Measurements from ENCODE around the gene FRAS1.
"Not testable (repeated sequence)": the region's sequence is repeated elsewhere in the genome, so short reads cannot be mapped to it uniquely, and the experiment has no call there.

DNA sequence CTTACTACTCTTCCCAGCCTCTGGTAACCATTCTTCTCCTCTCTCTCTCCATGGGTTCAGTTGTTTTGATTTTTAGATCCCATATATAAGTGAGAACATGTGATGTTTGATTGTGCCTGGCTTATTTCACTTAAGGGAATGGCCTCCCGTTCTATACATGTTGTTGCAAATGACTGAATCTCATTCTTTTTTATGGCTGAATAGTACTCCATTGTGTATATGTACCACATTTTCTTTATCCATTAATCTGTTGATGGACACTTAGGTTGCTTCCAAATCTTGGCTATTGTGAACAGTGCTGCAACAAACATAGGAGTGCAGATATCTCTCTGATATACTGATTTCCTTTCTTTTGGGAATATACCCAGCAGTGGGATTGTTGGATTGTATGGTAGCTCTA, 410.1 kb downstream of the FRAS1 start:
- TF ChIP-seq POLR2A (IDR thresholded peaks at IDR 0.05) = not testable (repeated sequence)
- TF ChIP-seq, protein P1, sequence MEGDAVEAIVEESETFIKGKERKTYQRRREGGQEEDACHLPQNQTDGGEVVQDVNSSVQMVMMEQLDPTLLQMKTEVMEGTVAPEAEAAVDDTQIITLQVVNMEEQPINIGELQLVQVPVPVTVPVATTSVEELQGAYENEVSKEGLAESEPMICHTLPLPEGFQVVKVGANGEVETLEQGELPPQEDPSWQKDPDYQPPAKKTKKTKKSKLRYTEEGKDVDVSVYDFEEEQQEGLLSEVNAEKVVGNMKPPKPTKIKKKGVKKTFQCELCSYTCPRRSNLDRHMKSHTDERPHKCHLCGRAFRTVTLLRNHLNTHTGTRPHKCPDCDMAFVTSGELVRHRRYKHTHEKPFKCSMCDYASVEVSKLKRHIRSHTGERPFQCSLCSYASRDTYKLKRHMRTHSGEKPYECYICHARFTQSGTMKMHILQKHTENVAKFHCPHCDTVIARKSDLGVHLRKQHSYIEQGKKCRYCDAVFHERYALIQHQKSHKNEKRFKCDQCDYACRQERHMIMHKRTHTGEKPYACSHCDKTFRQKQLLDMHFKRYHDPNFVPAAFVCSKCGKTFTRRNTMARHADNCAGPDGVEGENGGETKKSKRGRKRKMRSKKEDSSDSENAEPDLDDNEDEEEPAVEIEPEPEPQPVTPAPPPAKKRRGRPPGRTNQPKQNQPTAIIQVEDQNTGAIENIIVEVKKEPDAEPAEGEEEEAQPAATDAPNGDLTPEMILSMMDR (IDR thresholded peaks at IDR 0.05) = not testable (repeated sequence)

Measured in vagina (tissue), 2 donors.